Measurements from ENCODE around the gene NFIB. TPM values are rescaled to one million over a fixed set of nuclear protein-coding genes. Genes with fewer than 3 reads are reported as not detected.
A peak's percentile ranks its signal among the peaks of the same experiment; 100 is the strongest.

The NFIB gene
- total and polyA plus RNA-seq, 2 donors (not counting 3 experiments of a cell fraction or from before 2014, with no cell fraction given) = 26.4 to 174 TPM

- dilution Hi-C loops (cut with MboI; ENCODE audit: extremely low pct_ligation_motif_present, low sequenced_read_pairs) = no loop called here
- no peak overlapping the region for H3K9ac ChIP-seq (replicated peaks; ENCODE audit: extremely low read depth, insufficient read depth, low read length)
- TF ChIP-seq GATA2 (IDR thresholded peaks at IDR 0.05; ENCODE audit: insufficient read depth, insufficient read length, low read depth, low read length) (peak; percentile 48), EZH2 (IDR thresholded peaks at IDR 0.05; ENCODE audit: borderline replicate concordance, low read depth, low read length, severe bottlenecking) (no peak), JUN (IDR thresholded peaks at IDR 0.05; ENCODE audit: borderline replicate concordance, insufficient read depth, insufficient read length, low read depth) (peak; percentile 3)
- intact Hi-C loops (cut with micrococcal nuclease) = no loop called here
- peaks cover 37% of the 10 kb centered on the region for H3K4me1 ChIP-seq (ENCODE audit: control insufficient read depth, extremely low read depth, insufficient read depth, low read length)
- no peak overlapping the region for H3K27ac ChIP-seq (ENCODE audit: insufficient read depth, low read depth, low read length)
- no peaks in the 10 kb centered on the region for H3K27me3 ChIP-seq (ENCODE audit: control insufficient read depth in 2 of 2, insufficient read depth in 2 of 2, low read length in 2 of 2)
- FAIRE-seq (peak; percentile 8), DNase-seq (ENCODE audit: low read depth, low spot score) (no peak)
- no peaks in the 10 kb centered on the region for H3K9me3 ChIP-seq (replicated peaks; ENCODE audit: control insufficient read depth, insufficient read depth, low read length)
- H4K20me1 ChIP-seq (replicated peaks; ENCODE audit: control insufficient read depth, extremely low read depth, insufficient read depth, low read length) = peaks cover 14% of the 10 kb centered on the region
- no peak overlapping the region for H3K4me3 ChIP-seq (replicated peaks in 1 of 3; ENCODE audit: insufficient read depth in 1 of 3, low read depth in 1 of 3, low read length in 3 of 3)
- ChIA-PET POLR2A (no interaction called here), CTCF (no interaction called here)
- no peak overlapping the region for H2AFZ ChIP-seq (ENCODE audit: low read depth, low read length)
- H3K36me3 ChIP-seq (ENCODE audit: control insufficient read depth in 2 of 2, extremely low read depth in 1 of 2, insufficient read depth in 2 of 2, low read length in 2 of 2) = peaks cover 15 to 38% of the 10 kb centered on the region in 2 experiments
- H3K4me2 ChIP-seq (ENCODE audit: insufficient read depth, low read length) = no peak overlapping the region
- H3K9me1 ChIP-seq (replicated peaks; ENCODE audit: control insufficient read depth, extremely low read depth, insufficient read depth, low read length) = peaks cover 4% of the 10 kb centered on the region
- peaks cover 98% of the 10 kb centered on the region for H3K79me2 ChIP-seq (ENCODE audit: control insufficient read depth, insufficient read depth, low read length)
- no TSS peak for BruUV-seq (replicated peaks)
Measured at GRCh38 chr9:14302405-14302804, 11.5 kb downstream of the NFIB start.

GRCh38 chr9:14301583-14302021 is 12.3 kb downstream of the NFIB start:
- H3K9me1 ChIP-seq (replicated peaks; ENCODE audit: control insufficient read depth, extremely low read depth, insufficient read depth, low read length) = peaks cover 4% of the 10 kb centered on the region
- FAIRE-seq = no peak
- TF ChIP-seq POLR2AphosphoS5 (IDR thresholded peaks at IDR 0.05; ENCODE audit: insufficient read depth, low read depth, low read length) = no peak
- no peak for TF ChIP-seq GATA2 (IDR thresholded peaks at IDR 0.05; ENCODE audit: insufficient read depth, insufficient read length, low read depth, low read length)
- no peak for TF ChIP-seq JUN (IDR thresholded peaks at IDR 0.05; ENCODE audit: borderline replicate concordance, insufficient read depth, insufficient read length, low read depth)
- TF ChIP-seq POLR2A (IDR thresholded peaks at IDR 0.05; ENCODE audit: low read depth, low read length) = no peak
- TF ChIP-seq EZH2 (IDR thresholded peaks at IDR 0.05; ENCODE audit: borderline replicate concordance, low read depth, low read length, severe bottlenecking) = no peak
- TF ChIP-seq MYC (IDR thresholded peaks at IDR 0.05; ENCODE audit: low read depth, low read length) = no peak
- no peak for TF ChIP-seq FOS (IDR thresholded peaks at IDR 0.05; ENCODE audit: borderline replicate concordance, insufficient read depth, low read length)
- TF ChIP-seq MAX (IDR thresholded peaks at IDR 0.05; ENCODE audit: insufficient read depth, insufficient read length) = no peak
- no peak for TF ChIP-seq CTCF (IDR thresholded peaks at IDR 0.05; ENCODE audit: extremely low read depth in 1 of 2, insufficient read depth in 1 of 2, low read depth in 1 of 2, low read length in 2 of 2)
- no TSS peak for BruUV-seq (replicated peaks)
- no peak overlapping the region for H3K9ac ChIP-seq (replicated peaks; ENCODE audit: extremely low read depth, insufficient read depth, low read length)
- no peak overlapping the region for H3K27ac ChIP-seq (ENCODE audit: insufficient read depth, low read depth, low read length)
- H3K36me3 ChIP-seq (ENCODE audit: control insufficient read depth in 2 of 2, extremely low read depth in 1 of 2, insufficient read depth in 2 of 2, low read length in 2 of 2) = peaks cover 9 to 31% of the 10 kb centered on the region in 2 experiments
- H3K4me3 ChIP-seq (replicated peaks in 1 of 3; ENCODE audit: insufficient read depth in 1 of 3, low read depth in 1 of 3, low read length in 3 of 3) = no peak overlapping the region
- dilution Hi-C loops (cut with MboI; ENCODE audit: extremely low pct_ligation_motif_present, low sequenced_read_pairs) = no loop called here
- no peak overlapping the region for H3K4me2 ChIP-seq (ENCODE audit: insufficient read depth, low read length)
- peaks cover 16% of the 10 kb centered on the region for H4K20me1 ChIP-seq (replicated peaks; ENCODE audit: control insufficient read depth, extremely low read depth, insufficient read depth, low read length)
- intact Hi-C loops (cut with micrococcal nuclease) = no loop called here
- H3K79me2 ChIP-seq (ENCODE audit: control insufficient read depth, insufficient read depth, low read length) = peaks cover 98% of the 10 kb centered on the region
- H3K27me3 ChIP-seq (ENCODE audit: control insufficient read depth in 2 of 2, insufficient read depth in 2 of 2, low read length in 2 of 2) = no peaks in the 10 kb centered on the region
- H2AFZ ChIP-seq (ENCODE audit: low read depth, low read length) = no peak overlapping the region
- no peaks in the 10 kb centered on the region for H3K9me3 ChIP-seq (replicated peaks; ENCODE audit: control insufficient read depth, insufficient read depth, low read length)
- ChIA-PET CTCF (interaction anchor here (0.8 to 1.1 kb wide), 2 partner anchors 47 to 52 kb away, joined by 3 to 5 read pairs; no protein-coding TSS in a partner anchor), POLR2A (interaction anchor here (0.6 kb wide), 1 partner anchor 13 kb away, joined by 4 read pairs; the partner anchor contains the start of gene NFIB)
- DNase-seq (ENCODE audit: low read depth, low spot score) = no peak
- peaks cover 37% of the 10 kb centered on the region for H3K4me1 ChIP-seq (ENCODE audit: control insufficient read depth, extremely low read depth, insufficient read depth, low read length)

All from endothelial cell of umbilical vein (primary cell).